Fibroblast of lung (primary cell): ENCODE measurements around the gene FAM110D.

Experiments used
- CTCF ChIP-seq, 2 donors: IDR thresholded peaks in 1 of 2; conservative IDR thresholded peaks in 1 of 2; 1 replicate in 1 of 2; 2 replicates in 1 of 2; pipeline ENCODE4 v1.5.1; 2011 to 2012; ENCODE audit warnings: low read length in 2 of 2, control low read depth in 1 of 2, inconsistent platforms in 1 of 2, low read depth in 1 of 2, mild to moderate bottlenecking in 1 of 2
- EZH2 ChIP-seq: IDR thresholded peaks from 2 replicates; pipeline ENCODE4 v1.5.1; 2012; ENCODE audit warnings: low read length, control low read depth, mild to moderate bottlenecking; ENCODE audit errors: missing control alignments

- TF ChIP-seq CTCF (conservative IDR thresholded peaks at IDR 0.05 in 1 of 2, IDR thresholded peaks at IDR 0.05 in 1 of 2; ENCODE audit: low read depth in 1 of 2, low read length in 2 of 2) (no peak), EZH2 (no peak)
Observed at GRCh38 chr1:26162220-26162709, 3.4 kb downstream of the FAM110D start.
